GM18505 (cell line): ENCODE data around the gene FKBP6.
A peak's percentile ranks its signal among the peaks of the same experiment; 100 is the strongest.
"Not testable (repeated sequence)": the region's sequence is repeated elsewhere in the genome, so short reads cannot be mapped to it uniquely, and the experiment has no call there.

Experiments
- ATAC-seq: cut with Tn5 transposase; IDR thresholded peaks from one replicate; pipeline ENCODE4 v1.9.1; 2021; ENCODE audit not compliant: unreplicated experiment
- POLR2A ChIP-seq: IDR thresholded peaks from 4 replicates; pipeline ENCODE4 v1.6.1; 2011; ENCODE audit warnings: borderline replicate concordance; ENCODE audit not compliant: insufficient read depth, insufficient read length; ENCODE audit errors: extremely low read depth

Gene FKBP6

GRCh38 chr7:73382934-73383503 lies 55.1 kb downstream of the FKBP6 start:
- no peak for TF ChIP-seq POLR2A

GRCh38 chr7:73387221-73387828 lies 59.4 kb downstream of the FKBP6 start:
- ATAC-seq, result no peak
- no peak for TF ChIP-seq POLR2A

More at GRCh38 chr7:73382934-73383503, 55.1 kb downstream of the FKBP6 start:
- no peak for ATAC-seq

GRCh38 chr7:73387908-73388414 lies 60.0 kb downstream of the FKBP6 start:
- no peak for ATAC-seq
- no peak for TF ChIP-seq POLR2A

GRCh38 chr7:73391396-73391795 lies 63.4 kb downstream of the FKBP6 start:
- TF ChIP-seq POLR2A, result no peak
- no peak for ATAC-seq

GRCh38 chr7:73394422-73394821 lies 66.5 kb downstream of the FKBP6 start:
- no peak for ATAC-seq

GRCh38 chr7:73395538-73396503 lies 67.9 kb downstream of the FKBP6 start:
- ATAC-seq, result no peak
- no peak for TF ChIP-seq POLR2A

More at GRCh38 chr7:73394422-73394821, 66.5 kb downstream of the FKBP6 start:
- no peak for TF ChIP-seq POLR2A

- no peak for TF ChIP-seq POLR2A
- ATAC-seq, result no peak
These were observed 69.7 kb downstream of the FKBP6 start for GRCh38 chr7:73397521-73398281.

GRCh38 chr7:73399185-73400050 lies 71.5 kb downstream of the FKBP6 start:
- ATAC-seq, result not testable (repeated sequence)
- TF ChIP-seq POLR2A, result peak; percentile 60

GRCh38 chr7:73404860-73405259 lies 76.9 kb downstream of the FKBP6 start:
- not testable (repeated sequence) for ATAC-seq
